HG03442 (cell line): ENCODE measurements around the gene VAC14.

ENCODE experiments used
- ATAC-seq: cut with Tn5 transposase; IDR thresholded peaks from one replicate; pipeline ENCODE4 v1.9.1; 2021; ENCODE audit warnings: mild to moderate bottlenecking, moderate library complexity; ENCODE audit not compliant: unreplicated experiment

The VAC14 gene

GRCh38 chr16:70786020-70786755 lies 14.8 kb downstream of the VAC14 start:
- ATAC-seq, result no peak

GRCh38 chr16:70784692-70785555 lies 16.0 kb downstream of the VAC14 start:
- no peak for ATAC-seq

GRCh38 chr16:70782237-70782636 lies 18.7 kb downstream of the VAC14 start:
- ATAC-seq, result no peak

GRCh38 chr16:70781800-70782199 lies 19.2 kb downstream of the VAC14 start:
- no peak for ATAC-seq

- ATAC-seq, result no peak
Observed at GRCh38 chr16:70780546-70780945, 20.4 kb downstream of the VAC14 start.

GRCh38 chr16:70779361-70779760 lies 21.6 kb downstream of the VAC14 start:
- no peak for ATAC-seq

GRCh38 chr16:70778901-70779309 lies 22.1 kb downstream of the VAC14 start:
- ATAC-seq, result no peak

- no peak for ATAC-seq
Observed at GRCh38 chr16:70777973-70778406, 23.0 kb downstream of the VAC14 start.

- no peak for ATAC-seq
Observed at GRCh38 chr16:70777496-70777895, 23.5 kb downstream of the VAC14 start.

GRCh38 chr16:70775399-70775798 lies 25.6 kb downstream of the VAC14 start:
- ATAC-seq, result no peak

- ATAC-seq, result no peak
Observed at GRCh38 chr16:70774261-70774660, 26.7 kb downstream of the VAC14 start.

- no peak for ATAC-seq
Observed at GRCh38 chr16:70772493-70772892, 28.5 kb downstream of the VAC14 start.

GRCh38 chr16:70770626-70771552 lies 30.1 kb downstream of the VAC14 start:
- no peak for ATAC-seq

- ATAC-seq, result no peak
Observed at GRCh38 chr16:70770291-70770625, 30.7 kb downstream of the VAC14 start.

- no peak for ATAC-seq
Observed at GRCh38 chr16:70769761-70770160, 31.2 kb downstream of the VAC14 start.

- no peak for ATAC-seq
Observed at GRCh38 chr16:70769131-70769530, 31.8 kb downstream of the VAC14 start.

GRCh38 chr16:70768203-70768580 lies 32.8 kb downstream of the VAC14 start:
- no peak for ATAC-seq

- no peak for ATAC-seq
Observed at GRCh38 chr16:70767377-70768202, 33.4 kb downstream of the VAC14 start.

GRCh38 chr16:70766658-70767057 lies 34.3 kb downstream of the VAC14 start:
- no peak for ATAC-seq

- ATAC-seq, result no peak
Observed at GRCh38 chr16:70766176-70766575, 34.8 kb downstream of the VAC14 start.
